Hepatocyte (in vitro differentiated cells): ENCODE measurements around the gene LDLRAD2. TPM values are rescaled to one million over a fixed set of nuclear protein-coding genes. Genes with fewer than 3 reads are reported as not detected.

Experiments used
- DNase-seq: peaks from one replicate; pipeline ENCODE4 v3.0.0-alpha.2; 2016; ENCODE audit warnings: low spot score
- H2AFZ ChIP-seq: fragments of 200-600 bp; sonication (generic); 2 replicates; pipeline ENCODE4 v1.6.0; 2016; ENCODE audit warnings: antibody characterized with exemption, mild to moderate bottlenecking
- H3K27ac ChIP-seq: fragments of 200-600 bp; sonication (generic); 2 replicates; pipeline ENCODE4 v1.5.1; 2016; ENCODE audit warnings: mild to moderate bottlenecking
- H3K27me3 ChIP-seq: fragments of 200-600 bp; sonication (generic); 2 replicates; pipeline ENCODE4 v1.6.1; 2016
- H3K36me3 ChIP-seq: fragments of 200-600 bp; sonication (generic); replicated peaks from 2 replicates; pipeline ENCODE4 v1.5.1; 2016; ENCODE audit warnings: low read depth; ENCODE audit not compliant: insufficient read depth
- H3K4me1 ChIP-seq: fragments of 200-600 bp; sonication (generic); 2 replicates; pipeline ENCODE4 v1.5.1; 2016; ENCODE audit warnings: mild to moderate bottlenecking, moderate library complexity; ENCODE audit not compliant: insufficient read depth
- H3K4me2 ChIP-seq: fragments of 200-600 bp; sonication (generic); 2 replicates; pipeline ENCODE4 v1.6.0; 2016
- H3K4me3 ChIP-seq: fragments of 200-600 bp; sonication (generic); 2 replicates; pipeline ENCODE4 v1.5.1; 2016; ENCODE audit warnings: mild to moderate bottlenecking
- H3K79me2 ChIP-seq: fragments of 200-600 bp; sonication (generic); 2 replicates; pipeline ENCODE4 v1.6.0; 2017; ENCODE audit warnings: mild to moderate bottlenecking
- H3K9me2 ChIP-seq: fragments of 200-600 bp; sonication (generic); replicated peaks from 2 replicates; pipeline ENCODE4 v1.6.0; 2017; ENCODE audit warnings: mild to moderate bottlenecking; ENCODE audit not compliant: insufficient read depth
- H3K9me3 ChIP-seq: fragments of 200-600 bp; sonication (generic); 2 replicates; pipeline ENCODE4 v1.5.1; 2016; ENCODE audit warnings: low read depth, mild to moderate bottlenecking
- H4K20me1 ChIP-seq: fragments of 200-600 bp; sonication (generic); 2 replicates; pipeline ENCODE4 v1.6.0; 2016; ENCODE audit warnings: mild to moderate bottlenecking; ENCODE audit not compliant: insufficient read depth, poor library complexity, severe bottlenecking
- EZH2 ChIP-seq: fragments of 200-600 bp; sonication (generic); IDR thresholded peaks from 2 replicates; pipeline ENCODE4 v1.6.1; 2016; ENCODE audit warnings: antibody characterized with exemption, mild to moderate bottlenecking, borderline replicate concordance
- EZH2phosphoT487 ChIP-seq: fragments of 200-600 bp; sonication (generic); IDR thresholded peaks from one replicate; pipeline ENCODE4 v1.6.1; 2018; ENCODE audit warnings: antibody characterized with exemption, mild to moderate bottlenecking, low read depth, moderate library complexity; ENCODE audit not compliant: unreplicated experiment, severe bottlenecking
- WGBS: methylation state at CpG from one replicate; pipeline ENCODE4 v1.1.6; 2016; ENCODE audit warnings: low lambda C conversion rate; ENCODE audit errors: missing lambda C conversion rate; 5-methylcytosine and 5-hydroxymethylcytosine counted together
- polyA plus RNA-seq: library from polyadenylated mRNA; unstranded; fragments of >200 nt; fragmentation: Nextera tagmentation; extraction: Ambion mirVana; gene quantifications from 2 replicates; pipeline ENCODE4 v1.2.1, GENCODE V29; 2016
- total RNA-seq: library from RNA; depleted of rRNA; stranded (reverse); fragments of >200 nt; gene quantifications from 2 replicates; pipeline ENCODE4 v1.2.3, GENCODE V29; 2014
- TF ChIP-seq, protein P1 (sequence below): fragments of 200-600 bp; sonication (generic); IDR thresholded peaks from 2 replicates; pipeline ENCODE4 v1.5.1; 2016; ENCODE audit warnings: antibody characterized with exemption, mild to moderate bottlenecking; ENCODE audit not compliant: poor library complexity

LDLRAD2 gene
- total and polyA plus RNA-seq, 2 experiments from 2014 or later, result 0.10 to 8.2 TPM

DNA sequence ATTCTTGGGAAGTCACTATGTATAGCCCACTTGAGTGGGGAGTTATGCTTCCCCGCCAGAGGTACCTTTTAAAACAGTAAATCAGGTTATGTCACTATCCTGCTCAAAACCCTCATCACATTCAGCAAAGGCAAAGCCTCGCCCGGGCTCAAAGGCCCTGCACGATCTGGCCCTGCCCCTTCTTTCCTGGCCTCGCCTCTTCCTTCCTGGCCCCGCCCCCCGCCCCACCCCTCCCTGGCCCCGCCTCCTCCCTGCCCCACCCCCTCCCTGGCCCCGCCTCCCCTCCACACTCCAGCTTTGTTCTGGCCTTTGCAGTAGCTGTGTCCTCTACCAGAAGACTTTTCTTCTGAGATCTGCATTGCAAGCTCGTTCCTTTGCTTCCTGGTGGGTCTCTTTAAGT is 6.6 kb downstream of the LDLRAD2 start:
- H3K9me3 ChIP-seq, result no peaks in the 10 kb centered on the region
- H3K4me2 ChIP-seq, result no peak overlapping the region
- 69% methylated on average over 2 of the region's 10 CpGs for WGBS
- no peaks in the 10 kb centered on the region for H3K36me3 ChIP-seq
- no peaks in the 10 kb centered on the region for H3K79me2 ChIP-seq
- H3K27me3 ChIP-seq, result no peaks in the 10 kb centered on the region
- H2AFZ ChIP-seq, result no peak overlapping the region
- DNase-seq, result peak; percentile 58
- H3K27ac ChIP-seq, result no peak overlapping the region
- TF ChIP-seq EZH2phosphoT487 (no peak), EZH2 (no peak)
- H3K4me1 ChIP-seq, result no peaks in the 10 kb centered on the region
- H3K9me2 ChIP-seq, result no peaks in the 10 kb centered on the region
- no peak overlapping the region for H3K4me3 ChIP-seq
- no peaks in the 10 kb centered on the region for H4K20me1 ChIP-seq

DNA sequence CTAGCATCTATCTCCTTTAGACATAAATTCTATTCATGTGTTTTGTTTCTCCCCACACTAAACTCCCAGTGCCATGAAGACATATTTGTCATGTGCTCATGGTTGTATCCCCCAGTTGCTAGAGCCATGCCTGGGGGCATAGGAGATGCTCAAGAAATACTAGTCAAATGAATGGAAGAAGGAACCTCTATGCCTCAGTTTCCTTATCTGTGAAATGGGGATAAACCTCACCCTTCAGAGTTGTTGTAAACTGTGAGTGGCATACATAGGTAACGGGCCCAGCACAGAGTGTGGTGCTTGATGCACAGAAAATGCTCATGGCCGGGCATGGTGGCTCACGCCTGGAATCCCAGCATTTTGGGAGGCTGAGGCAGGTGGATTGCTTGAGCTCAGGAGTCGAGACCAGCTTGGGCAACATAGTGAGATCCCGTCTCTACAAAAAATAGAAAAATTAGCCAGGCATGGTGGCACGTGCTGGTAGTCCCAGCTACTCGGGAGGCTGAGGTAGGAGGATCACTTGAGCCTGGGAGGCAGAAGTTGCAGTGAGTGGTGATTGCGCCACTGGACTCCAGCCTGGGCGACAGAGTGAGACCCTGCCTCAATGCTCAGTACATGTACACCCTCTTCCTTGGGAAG is 8.7 kb downstream of the LDLRAD2 start:
- H3K4me3 ChIP-seq, result no peak overlapping the region
- no peak overlapping the region for H3K4me2 ChIP-seq
- no peak for TF ChIP-seq EZH2
- no peak for TF ChIP-seq EZH2phosphoT487
- TF ChIP-seq, protein P1, sequence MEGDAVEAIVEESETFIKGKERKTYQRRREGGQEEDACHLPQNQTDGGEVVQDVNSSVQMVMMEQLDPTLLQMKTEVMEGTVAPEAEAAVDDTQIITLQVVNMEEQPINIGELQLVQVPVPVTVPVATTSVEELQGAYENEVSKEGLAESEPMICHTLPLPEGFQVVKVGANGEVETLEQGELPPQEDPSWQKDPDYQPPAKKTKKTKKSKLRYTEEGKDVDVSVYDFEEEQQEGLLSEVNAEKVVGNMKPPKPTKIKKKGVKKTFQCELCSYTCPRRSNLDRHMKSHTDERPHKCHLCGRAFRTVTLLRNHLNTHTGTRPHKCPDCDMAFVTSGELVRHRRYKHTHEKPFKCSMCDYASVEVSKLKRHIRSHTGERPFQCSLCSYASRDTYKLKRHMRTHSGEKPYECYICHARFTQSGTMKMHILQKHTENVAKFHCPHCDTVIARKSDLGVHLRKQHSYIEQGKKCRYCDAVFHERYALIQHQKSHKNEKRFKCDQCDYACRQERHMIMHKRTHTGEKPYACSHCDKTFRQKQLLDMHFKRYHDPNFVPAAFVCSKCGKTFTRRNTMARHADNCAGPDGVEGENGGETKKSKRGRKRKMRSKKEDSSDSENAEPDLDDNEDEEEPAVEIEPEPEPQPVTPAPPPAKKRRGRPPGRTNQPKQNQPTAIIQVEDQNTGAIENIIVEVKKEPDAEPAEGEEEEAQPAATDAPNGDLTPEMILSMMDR, result no peak
- 97% methylated on average over 9 of the region's 9 CpGs for WGBS
- no peak for DNase-seq
- H3K27ac ChIP-seq, result no peak overlapping the region
- H3K36me3 ChIP-seq, result no peaks in the 10 kb centered on the region
- H3K79me2 ChIP-seq, result no peaks in the 10 kb centered on the region
- H3K9me2 ChIP-seq, result no peaks in the 10 kb centered on the region
- no peaks in the 10 kb centered on the region for H3K27me3 ChIP-seq
- H2AFZ ChIP-seq, result no peak overlapping the region
- H4K20me1 ChIP-seq, result no peaks in the 10 kb centered on the region
- no peaks in the 10 kb centered on the region for H3K9me3 ChIP-seq
- no peaks in the 10 kb centered on the region for H3K4me1 ChIP-seq

DNA sequence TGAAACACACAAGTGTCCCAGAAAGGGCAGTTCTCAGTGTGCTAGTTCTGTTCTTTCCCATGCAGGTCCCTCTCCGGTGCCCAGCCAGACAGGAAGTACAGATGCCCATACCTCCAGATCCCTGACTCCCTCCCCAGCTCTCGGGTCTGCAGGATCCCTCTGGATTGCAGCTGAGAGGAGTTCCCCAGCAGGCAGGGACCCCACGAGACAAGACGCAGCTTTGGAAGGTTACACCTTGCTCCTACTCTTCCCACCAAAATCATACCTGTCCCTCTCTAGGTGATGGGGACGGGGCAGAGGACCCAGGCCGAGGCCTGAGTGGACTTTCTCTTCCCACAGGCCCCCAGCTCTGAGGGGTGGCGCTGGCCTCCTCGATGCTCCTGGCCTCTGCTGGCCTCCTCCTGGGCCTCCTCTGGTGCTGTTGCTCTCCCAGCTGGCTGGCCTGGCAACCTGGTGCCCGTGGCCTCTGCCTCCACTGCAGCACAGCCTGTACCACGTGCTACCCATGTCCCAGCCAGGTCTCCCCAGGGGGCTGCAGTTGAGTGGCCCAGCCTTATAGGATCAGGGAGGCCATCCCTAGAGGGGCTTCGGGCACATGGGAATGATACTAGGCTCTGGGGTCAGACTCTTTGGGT is 9.4 kb downstream of the LDLRAD2 start:
- WGBS, result 94% methylated on average over 11 of the region's 11 CpGs
- no peaks in the 10 kb centered on the region for H3K79me2 ChIP-seq
- no peaks in the 10 kb centered on the region for H3K36me3 ChIP-seq
- H3K27me3 ChIP-seq, result no peaks in the 10 kb centered on the region
- no peak overlapping the region for H3K27ac ChIP-seq
- no peak for DNase-seq
- no peak overlapping the region for H3K4me2 ChIP-seq
- no peaks in the 10 kb centered on the region for H4K20me1 ChIP-seq
- no peaks in the 10 kb centered on the region for H3K9me2 ChIP-seq
- no peaks in the 10 kb centered on the region for H3K4me1 ChIP-seq
- no peaks in the 10 kb centered on the region for H3K9me3 ChIP-seq
- TF ChIP-seq EZH2 (no peak), EZH2phosphoT487 (no peak)
- TF ChIP-seq, protein P1, result no peak
- H2AFZ ChIP-seq, result no peak overlapping the region
- H3K4me3 ChIP-seq, result no peak overlapping the region

DNA sequence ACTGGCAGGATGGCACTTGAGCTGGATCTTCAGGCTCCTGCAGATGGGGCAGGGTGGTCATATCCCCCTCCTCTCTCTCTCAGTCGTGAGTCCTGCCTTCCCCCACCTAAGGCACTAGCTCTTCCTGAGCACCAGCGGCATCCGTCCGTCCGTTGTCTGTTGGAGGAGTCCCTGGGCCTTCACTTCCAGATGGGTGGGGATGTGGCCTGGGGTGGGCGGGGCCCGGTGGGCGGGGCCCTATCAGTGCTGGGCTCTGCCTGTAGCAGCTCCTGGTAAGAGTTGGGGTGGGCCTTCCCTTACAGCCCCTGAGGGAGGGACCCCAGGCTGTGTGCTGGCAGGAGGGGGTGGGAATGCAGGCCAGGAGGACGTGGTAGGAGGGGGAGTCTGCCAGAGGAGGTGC is 10.3 kb downstream of the LDLRAD2 start:
- Histone ChIP-seq H4K20me1 (no peaks in the 10 kb centered on the region), H3K4me1 (no peaks in the 10 kb centered on the region), H3K9me2 (no peaks in the 10 kb centered on the region), H3K4me2 (no peak overlapping the region), H3K4me3 (no peak overlapping the region), H3K9me3 (no peaks in the 10 kb centered on the region), H3K27me3 (no peaks in the 10 kb centered on the region), H3K27ac (no peak overlapping the region), H2AFZ (no peak overlapping the region), H3K79me2 (no peaks in the 10 kb centered on the region), H3K36me3 (no peaks in the 10 kb centered on the region)
- DNase-seq, result no peak
- WGBS, result 86% methylated on average over 4 of the region's 9 CpGs
- TF ChIP-seq EZH2 (no peak), EZH2phosphoT487 (no peak)
- TF ChIP-seq, protein P1, result no peak
